Measurements from ENCODE around the gene KLRC4.

GRCh38 chr12:10389904-10390303 lies 19.7 kb downstream of the KLRC4 start, which contains the start of gene KLRK1:
- TF ChIP-seq CTCF (IDR thresholded peaks at IDR 0.05; ENCODE audit: low read depth, low read length) (no peak), EZH2phosphoT487 (IDR thresholded peaks at IDR 0.05; ENCODE audit: low read depth) (no peak)

All from OCI-LY3 (cell line).